Measurements from ENCODE around the gene XPO4. TPM values are rescaled to one million over a fixed set of nuclear protein-coding genes. Genes with fewer than 3 reads are reported as not detected.
A peak's percentile ranks its signal among the peaks of the same experiment; 100 is the strongest.
"Not testable (repeated sequence)": the region's sequence is repeated elsewhere in the genome, so short reads cannot be mapped to it uniquely, and the experiment has no call there.

Gene XPO4
- total RNA-seq, 1 experiment from 2014 or later = 34.9 TPM

- H3K36me3 Mint-ChIP-seq; ATAC-seq; POLR2A ChIA-PET; DNase-seq (ENCODE audit: low spot score); H3K4me3 Mint-ChIP-seq; H3K27ac Mint-ChIP-seq; CTCF ChIA-PET: not testable (repeated sequence)
- H3K9me3 Mint-ChIP-seq = peaks cover 17% of the 10 kb centered on the region
- peaks cover 49% of the 10 kb centered on the region for H3K27me3 Mint-ChIP-seq (ENCODE audit: low read depth)
- peaks cover 16% of the 10 kb centered on the region for H3K4me1 Mint-ChIP-seq
Observed at GRCh38 chr13:20948001-20948400, 45.5 kb upstream of the XPO4 start.

GRCh38 chr13:20945952-20946383 is 43.4 kb upstream of the XPO4 start:
- Mint-ChIP-seq H3K9me3 (peaks cover 17% of the 10 kb centered on the region), H3K36me3 (no peaks in the 10 kb centered on the region), H3K27ac (no peak overlapping the region), H3K4me3 (peak overlapping the region; percentile 63), H3K4me1 (peaks cover 6% of the 10 kb centered on the region), H3K27me3 (ENCODE audit: low read depth) (peaks cover 49% of the 10 kb centered on the region)
- TF ChIP-seq E2F5 (CRISPR knock-in tag; IDR thresholded peaks at IDR 0.05) (no peak), NR1H2 (CRISPR knock-in tag; IDR thresholded peaks at IDR 0.05) (no peak), MYBL2 (CRISPR knock-in tag; IDR thresholded peaks at IDR 0.05) (0 out of 2 replicates have a peak, but pooled peaks have one; percentile 38), NFATC4 (CRISPR knock-in tag; IDR thresholded peaks at IDR 0.05) (no peak), FOXP1 (CRISPR knock-in tag; IDR thresholded peaks at IDR 0.05; ENCODE audit: borderline replicate concordance) (0 out of 2 replicates have a peak, but pooled peaks have one; percentile 19), MAX (CRISPR knock-in tag; IDR thresholded peaks at IDR 0.05) (0 out of 2 replicates have a peak, but pooled peaks have one; percentile 32), CREM (CRISPR knock-in tag; IDR thresholded peaks at IDR 0.05) (no peak), TP53 (CRISPR knock-in tag; IDR thresholded peaks at IDR 0.05) (peak; percentile 62; the same call in 1 of the 2 replicates), GTF2I (CRISPR knock-in tag; conservative IDR thresholded peaks at IDR 0.05) (no peak), CBFB (CRISPR knock-in tag; IDR thresholded peaks at IDR 0.05; ENCODE audit: low read depth) (no peak), FOXJ3 (CRISPR knock-in tag; IDR thresholded peaks at IDR 0.05; ENCODE audit: borderline replicate concordance) (no peak), ZNF263 (CRISPR knock-in tag; IDR thresholded peaks at IDR 0.05; ENCODE audit: low read depth) (peak; percentile 71; the same call in 1 of the 2 replicates)
- DNase-seq (ENCODE audit: low spot score) = peak; percentile 39
- ChIA-PET POLR2A (no interaction called here), CTCF (interaction anchor here (1.0 to 1.5 kb wide), 4 partner anchors 20 to 531 kb away, joined by 3 to 6 read pairs (median 4); no protein-coding TSS in a partner anchor)
- peak; percentile 67 for ATAC-seq

- TF ChIP-seq ZNF423 (CRISPR knock-in tag; IDR thresholded peaks at IDR 0.05) (no peak), E2F4 (CRISPR knock-in tag; IDR thresholded peaks at IDR 0.05; ENCODE audit: borderline replicate concordance, low read depth) (no peak), USF2 (CRISPR knock-in tag; IDR thresholded peaks at IDR 0.05) (no peak), ESRRA (CRISPR knock-in tag; IDR thresholded peaks at IDR 0.05; ENCODE audit: borderline replicate concordance) (no peak), ZBTB21 (CRISPR knock-in tag; IDR thresholded peaks at IDR 0.05; ENCODE audit: borderline replicate concordance) (no peak), KAT7 (CRISPR knock-in tag; IDR thresholded peaks at IDR 0.05; ENCODE audit: borderline replicate concordance) (no peak), PRDM15 (CRISPR knock-in tag; IDR thresholded peaks at IDR 0.05) (no peak)
- ChIA-PET POLR2A (interaction anchor here (1.3 kb wide), 1 partner anchor 234 kb away, joined by 8 read pairs; the partner anchor contains the start of genes MRPL57 and SKA3), CTCF (interaction anchor here (0.5 to 2.6 kb wide), 30 partner anchors 10 to 570 kb away, joined by 3 to 17 read pairs (median 3); partner anchors contain the start of genes MRPL57 and SKA3)
- ATAC-seq (no peak), DNase-seq (ENCODE audit: low spot score) (no peak)
- Mint-ChIP-seq H3K27me3 (ENCODE audit: low read depth) (peaks cover 39% of the 10 kb centered on the region), H3K36me3 (no peaks in the 10 kb centered on the region), H3K4me3 (no peak overlapping the region), H3K4me1 (peaks cover 23% of the 10 kb centered on the region), H3K27ac (no peak overlapping the region), H3K9me3 (peaks cover 5% of the 10 kb centered on the region; the same call in 1 of the 2 replicates)
Observed at GRCh38 chr13:20942938-20943559, 40.5 kb upstream of the XPO4 start.

GRCh38 chr13:20940511-20940910 is 38.0 kb upstream of the XPO4 start:
- H3K36me3 Mint-ChIP-seq; H3K27ac Mint-ChIP-seq; H3K9me3 Mint-ChIP-seq; POLR2A ChIA-PET; H3K4me3 Mint-ChIP-seq; CTCF ChIA-PET; ATAC-seq; DNase-seq (ENCODE audit: low spot score): not testable (repeated sequence)
- peaks cover 20% of the 10 kb centered on the region for H3K4me1 Mint-ChIP-seq
- H3K27me3 Mint-ChIP-seq (ENCODE audit: low read depth) = peaks cover 15% of the 10 kb centered on the region

Measured in WTC11 (cell line).